H1 (cell line): ENCODE results near the gene WSCD1. TPM values are rescaled to one million over a fixed set of nuclear protein-coding genes. Genes with fewer than 3 reads are reported as not detected.

Experiments
- GABPA ChIP-seq: IDR thresholded peaks from 2 replicates; pipeline ENCODE4 v1.6.1; 2011; ENCODE audit warnings: mild to moderate bottlenecking, low read length, moderate library complexity, borderline replicate concordance; ENCODE audit not compliant: insufficient read depth
- polyA plus RNA-seq, 7 experiments: library from polyadenylated mRNA; depleted of rRNA in 3 of 7; stranded (reverse) in 5 of 7; unstranded in 2 of 7; fragments of >200 nt in 5 of 7; fragments of 200-250 nt in 2 of 7; gene quantifications; 1 replicate in 5 of 7; 2 replicates in 1 of 7; 4 replicates in 1 of 7; pipeline versions ENCODE4 v1.2.1 to v1.2.3, GENCODE V29; 2011 to 2013; ENCODE audit warnings: missing spikeins in 2 of 7, mixed read lengths in 2 of 7
- total RNA-seq: library from RNA; stranded (reverse); fragmentation: NEBNext Ultra II Directional; extraction: Animal tissue kit (Norgen Biotek cat#: 25700); gene quantifications from 2 replicates; pipeline ENCODE4 v1.2.1, GENCODE V29; 2021

Gene WSCD1
- total and polyA plus RNA-seq, 2 of the 8 experiments (the other 6 are each of a cell fraction or from before 2014, with no cell fraction given) = 21.9 to 39.0 TPM

DNA sequence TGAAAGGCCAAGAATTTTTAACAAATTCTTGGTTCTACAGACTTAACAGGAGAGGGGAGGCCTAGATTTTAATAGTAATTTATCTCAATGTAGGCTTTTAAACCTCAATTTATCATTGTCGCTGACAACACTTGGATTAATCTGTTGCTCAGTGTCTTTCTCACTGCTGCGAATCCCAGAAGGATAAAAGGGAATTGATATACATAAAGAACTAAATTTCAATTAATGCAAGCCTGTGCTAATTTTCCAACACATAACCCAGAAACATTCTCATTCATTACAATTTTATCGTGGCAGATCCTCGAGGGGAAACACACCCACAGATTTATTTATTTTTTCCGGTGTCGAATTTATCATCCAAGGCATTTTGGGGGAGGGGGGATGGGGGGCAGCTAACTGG, 98.1 kb downstream of the WSCD1 start (continued):
- TF ChIP-seq GABPA = no peak
- TF ChIP-seq, all 59 proteins: peak for 0
